ENCODE results near the gene RAPGEF1. TPM values are rescaled to one million over a fixed set of nuclear protein-coding genes. Genes with fewer than 3 reads are reported as not detected.
"Not testable (repeated sequence)": the region's sequence is repeated elsewhere in the genome, so short reads cannot be mapped to it uniquely, and the experiment has no call there.

Gene RAPGEF1
- total RNA-seq, 1 donor, result 119 TPM

- Histone ChIP-seq H3K9me3 (ENCODE audit: low read depth, low read length) (no peaks in the 10 kb centered on the region), H3K4me1 (ENCODE audit: insufficient read depth, low read length) (no peaks in the 10 kb centered on the region), H3K4me3 (ENCODE audit: low read length) (no peak overlapping the region), H3K27me3 (ENCODE audit: insufficient read depth, low read length) (no peaks in the 10 kb centered on the region)
These were observed 177.6 kb downstream of the RAPGEF1 start for GRCh38 chr9:131562032-131562959.

GRCh38 chr9:131559421-131560000 lies 180.4 kb downstream of the RAPGEF1 start:
- Histone ChIP-seq H3K4me3 (ENCODE audit: low read length) (no peak overlapping the region), H3K27me3 (ENCODE audit: insufficient read depth, low read length) (peaks cover 6% of the 10 kb centered on the region), H3K4me1 (ENCODE audit: insufficient read depth, low read length) (no peaks in the 10 kb centered on the region), H3K9me3 (ENCODE audit: low read depth, low read length) (no peaks in the 10 kb centered on the region)

GRCh38 chr9:131557855-131558548 lies 181.9 kb downstream of the RAPGEF1 start:
- Histone ChIP-seq H3K4me1 (ENCODE audit: insufficient read depth, low read length) (no peaks in the 10 kb centered on the region), H3K9me3 (ENCODE audit: low read depth, low read length) (no peaks in the 10 kb centered on the region)

GRCh38 chr9:131555841-131556673 lies 183.8 kb downstream of the RAPGEF1 start:
- Histone ChIP-seq H3K4me3 (ENCODE audit: low read length) (no peak overlapping the region), H3K4me1 (ENCODE audit: insufficient read depth, low read length) (no peaks in the 10 kb centered on the region), H3K27me3 (ENCODE audit: insufficient read depth, low read length) (peaks cover 16% of the 10 kb centered on the region), H3K9me3 (ENCODE audit: low read depth, low read length) (no peaks in the 10 kb centered on the region)

More at GRCh38 chr9:131557855-131558548, 181.9 kb downstream of the RAPGEF1 start:
- Histone ChIP-seq H3K4me3 (ENCODE audit: low read length) (no peak overlapping the region), H3K27me3 (ENCODE audit: insufficient read depth, low read length) (peaks cover 15% of the 10 kb centered on the region)

- H3K4me3 ChIP-seq (ENCODE audit: low read length), result no peak overlapping the region
- H3K4me1 ChIP-seq (ENCODE audit: insufficient read depth, low read length), result no peaks in the 10 kb centered on the region
- H3K27me3 ChIP-seq (ENCODE audit: insufficient read depth, low read length), result peaks cover 16% of the 10 kb centered on the region
- H3K9me3 ChIP-seq (ENCODE audit: low read depth, low read length), result no peaks in the 10 kb centered on the region
These were observed 185.0 kb downstream of the RAPGEF1 start for GRCh38 chr9:131554843-131555351.

- Histone ChIP-seq H3K4me1 (ENCODE audit: insufficient read depth, low read length) (no peaks in the 10 kb centered on the region), H3K9me3 (ENCODE audit: low read depth, low read length) (no peaks in the 10 kb centered on the region), H3K27me3 (ENCODE audit: insufficient read depth, low read length) (peaks cover 16% of the 10 kb centered on the region), H3K4me3 (ENCODE audit: low read length) (no peak overlapping the region)
These were observed 185.6 kb downstream of the RAPGEF1 start for GRCh38 chr9:131554087-131554842.

DNA sequence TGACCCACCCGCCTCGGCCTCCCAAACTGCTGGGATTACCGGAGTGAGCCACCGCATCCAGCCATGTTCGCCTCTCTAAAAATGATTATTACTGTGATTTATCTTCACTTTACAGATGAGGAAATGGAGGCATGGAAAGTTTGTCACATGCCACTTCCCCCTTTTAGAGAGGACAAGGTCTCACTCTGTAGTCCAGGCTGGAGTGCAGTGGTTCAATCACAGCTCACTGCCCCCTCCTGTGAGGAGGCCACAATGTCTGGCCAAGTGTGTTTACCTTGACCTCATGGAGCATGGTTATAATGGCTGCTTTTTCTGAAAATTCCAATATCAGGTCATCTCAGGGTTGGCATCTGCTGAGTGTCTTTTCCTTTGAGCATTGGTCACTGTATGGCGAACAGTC lies 187.8 kb downstream of the RAPGEF1 start:
- Histone ChIP-seq H3K27me3 (ENCODE audit: insufficient read depth, low read length) (peaks cover 18% of the 10 kb centered on the region), H3K4me1 (ENCODE audit: insufficient read depth, low read length) (no peaks in the 10 kb centered on the region), H3K9me3 (ENCODE audit: low read depth, low read length) (no peaks in the 10 kb centered on the region), H3K4me3 (ENCODE audit: low read length) (no peak overlapping the region)

- H3K27me3 ChIP-seq (ENCODE audit: insufficient read depth, low read length), result peaks cover 29% of the 10 kb centered on the region
- not testable (repeated sequence) for H3K9me3 ChIP-seq (ENCODE audit: low read depth, low read length); H3K4me3 ChIP-seq (ENCODE audit: low read length); H3K4me1 ChIP-seq (ENCODE audit: insufficient read depth, low read length)
These were observed 189.4 kb downstream of the RAPGEF1 start for GRCh38 chr9:131550465-131550864.

DNA sequence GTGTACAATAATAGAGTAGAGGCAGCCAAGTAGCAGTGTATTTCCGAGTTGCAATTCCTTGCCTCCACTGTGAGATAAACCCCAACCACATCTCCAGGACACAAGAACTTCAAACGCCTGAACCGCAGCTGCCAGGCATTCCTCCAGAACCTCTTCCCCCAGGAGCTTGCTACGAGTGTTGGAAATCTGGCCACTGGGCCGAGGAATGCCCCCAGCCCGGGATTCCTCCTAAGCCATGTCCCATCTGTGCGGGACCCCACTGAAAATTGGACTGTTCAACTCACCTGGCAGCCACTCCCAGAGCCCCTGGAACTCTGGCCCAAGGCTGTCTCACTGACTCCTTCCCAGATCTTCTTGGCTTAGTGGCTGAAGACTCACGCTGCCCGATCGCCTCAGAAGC lies 190.7 kb downstream of the RAPGEF1 start:
- H3K4me3 ChIP-seq (ENCODE audit: low read length); H3K9me3 ChIP-seq (ENCODE audit: low read depth, low read length); H3K4me1 ChIP-seq (ENCODE audit: insufficient read depth, low read length): not testable (repeated sequence)
- peaks cover 35% of the 10 kb centered on the region for H3K27me3 ChIP-seq (ENCODE audit: insufficient read depth, low read length)

DNA sequence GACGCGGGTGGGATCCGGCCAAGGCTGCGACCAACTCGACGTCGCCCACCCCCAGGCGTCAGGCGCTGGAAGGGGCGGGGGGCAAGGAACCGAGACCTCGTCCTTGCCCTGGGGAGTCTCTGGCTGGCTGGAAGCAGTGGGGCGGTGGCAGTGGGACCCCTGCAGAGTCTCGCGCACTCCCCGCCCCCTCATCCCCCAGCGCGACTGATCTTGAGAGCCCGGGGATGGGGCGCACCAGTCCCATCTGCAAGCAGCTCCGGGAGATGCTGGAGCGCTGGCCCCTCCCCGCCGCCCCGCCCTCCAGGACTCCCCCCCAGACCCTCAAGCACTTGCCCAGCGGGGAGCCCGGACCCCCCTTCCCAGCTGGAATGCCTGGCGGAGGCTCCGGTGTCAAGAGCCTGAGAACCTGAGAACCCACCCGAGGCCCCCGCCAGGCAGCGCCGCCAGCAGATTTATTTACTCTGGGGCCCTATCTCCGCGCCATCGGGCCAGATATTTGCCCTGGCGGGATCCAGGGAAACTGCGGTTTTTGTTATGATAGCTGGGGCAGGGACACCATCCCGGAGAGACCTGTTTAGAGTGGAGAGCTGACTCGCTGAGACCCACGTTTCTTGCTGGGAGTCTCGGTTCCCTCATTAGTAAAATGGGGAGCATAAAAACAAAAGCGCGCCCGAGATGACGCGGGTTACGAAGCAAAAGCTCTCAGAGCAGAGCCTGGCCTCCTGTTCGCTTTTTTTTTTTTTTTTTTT lies 193.4 kb downstream of the RAPGEF1 start:
- peaks cover 30% of the 10 kb centered on the region for H3K27me3 ChIP-seq (ENCODE audit: insufficient read depth, low read length)
- peaks cover 3% of the 10 kb centered on the region for H3K4me1 ChIP-seq (ENCODE audit: insufficient read depth, low read length)
- no peak overlapping the region for H3K4me3 ChIP-seq (ENCODE audit: low read length)
- peaks cover 12% of the 10 kb centered on the region for H3K9me3 ChIP-seq (ENCODE audit: low read depth, low read length)

- H3K9me3 ChIP-seq (ENCODE audit: low read depth, low read length), result peaks cover 12% of the 10 kb centered on the region
- peaks cover 30% of the 10 kb centered on the region for H3K27me3 ChIP-seq (ENCODE audit: insufficient read depth, low read length)
- peaks cover 3% of the 10 kb centered on the region for H3K4me1 ChIP-seq (ENCODE audit: insufficient read depth, low read length)
- no peak overlapping the region for H3K4me3 ChIP-seq (ENCODE audit: low read length)
These were observed 194.0 kb downstream of the RAPGEF1 start for GRCh38 chr9:131545786-131546335.

- H3K9me3 ChIP-seq (ENCODE audit: low read depth, low read length), result peaks cover 12% of the 10 kb centered on the region
- no peak within 1 kb of the TSS for H3K4me3 ChIP-seq (ENCODE audit: low read length)
- H3K27me3 ChIP-seq (ENCODE audit: insufficient read depth, low read length), result peaks cover 30% of the 10 kb centered on the region
- H3K4me1 ChIP-seq (ENCODE audit: insufficient read depth, low read length), result peaks cover 5% of the 10 kb centered on the region
These were observed 194.7 kb downstream of the RAPGEF1 start, which contains the start of gene PRRT1B for GRCh38 chr9:131545003-131545785. Gene PRRT1B, plus strand, starts transcription at chr9:131545523. Its CDS starts 93 bp downstream, at chr9:131545616.
